Mesothelial cell of epicardium (in vitro differentiated cells): ENCODE data around the gene CDCA3. TPM values are rescaled to one million over a fixed set of nuclear protein-coding genes. Genes with fewer than 3 reads are reported as not detected.
"Not testable (repeated sequence)": the region's sequence is repeated elsewhere in the genome, so short reads cannot be mapped to it uniquely, and the experiment has no call there.

Experiments used
- DNase-seq, 2 experiments: peaks; one replicate each; pipeline ENCODE4 v3.0.0; 2021; ENCODE audit warnings: low spot score in 2 of 2; ENCODE audit not compliant: unreplicated experiment in 2 of 2
- H3K27ac Mint-ChIP-seq: 2 replicates; pipeline ENCODE4 v1.8.0; 2021; ENCODE audit warnings: mixed read lengths
- H3K27me3 Mint-ChIP-seq: 2 replicates; pipeline ENCODE4 v1.8.0; 2021; ENCODE audit warnings: low read depth, mixed read lengths
- H3K36me3 Mint-ChIP-seq: 2 replicates; pipeline ENCODE4 v1.8.0; 2021; ENCODE audit warnings: mixed read lengths
- H3K4me1 Mint-ChIP-seq: 2 replicates; pipeline ENCODE4 v1.8.0; 2021; ENCODE audit warnings: mixed read lengths
- H3K4me3 Mint-ChIP-seq: 2 replicates; pipeline ENCODE4 v1.8.0; 2021; ENCODE audit warnings: mild to moderate bottlenecking, moderate library complexity, mixed read lengths
- H3K9me3 Mint-ChIP-seq: 2 replicates; pipeline ENCODE4 v1.8.0; 2021; ENCODE audit warnings: mixed read lengths
- total RNA-seq: library from RNA; stranded (reverse); gene quantifications from 3 replicates; pipeline ENCODE4 v1.2.1, GENCODE V29; 2021
- TF ChIP-seq, protein P1 (sequence below): fragments of 200-600 bp; sonication (generic); IDR thresholded peaks from one replicate; pipeline ENCODE4 v1.5.0; 2021; ENCODE audit warnings: antibody characterized with exemption; ENCODE audit not compliant: unreplicated experiment

CDCA3 gene
- total RNA-seq, 1 donor from 2014 or later, result 14.3 TPM

GRCh38 chr12:6891646-6892001, 40.5 kb upstream of the CDCA3 start:
- H3K27me3 Mint-ChIP-seq, result no peaks in the 10 kb centered on the region
- H3K4me1 Mint-ChIP-seq, result peaks cover 11% of the 10 kb centered on the region
- peak overlapping the region; percentile 70 for H3K4me3 Mint-ChIP-seq
- H3K9me3 Mint-ChIP-seq, result no peaks in the 10 kb centered on the region
- TF ChIP-seq, protein P1, sequence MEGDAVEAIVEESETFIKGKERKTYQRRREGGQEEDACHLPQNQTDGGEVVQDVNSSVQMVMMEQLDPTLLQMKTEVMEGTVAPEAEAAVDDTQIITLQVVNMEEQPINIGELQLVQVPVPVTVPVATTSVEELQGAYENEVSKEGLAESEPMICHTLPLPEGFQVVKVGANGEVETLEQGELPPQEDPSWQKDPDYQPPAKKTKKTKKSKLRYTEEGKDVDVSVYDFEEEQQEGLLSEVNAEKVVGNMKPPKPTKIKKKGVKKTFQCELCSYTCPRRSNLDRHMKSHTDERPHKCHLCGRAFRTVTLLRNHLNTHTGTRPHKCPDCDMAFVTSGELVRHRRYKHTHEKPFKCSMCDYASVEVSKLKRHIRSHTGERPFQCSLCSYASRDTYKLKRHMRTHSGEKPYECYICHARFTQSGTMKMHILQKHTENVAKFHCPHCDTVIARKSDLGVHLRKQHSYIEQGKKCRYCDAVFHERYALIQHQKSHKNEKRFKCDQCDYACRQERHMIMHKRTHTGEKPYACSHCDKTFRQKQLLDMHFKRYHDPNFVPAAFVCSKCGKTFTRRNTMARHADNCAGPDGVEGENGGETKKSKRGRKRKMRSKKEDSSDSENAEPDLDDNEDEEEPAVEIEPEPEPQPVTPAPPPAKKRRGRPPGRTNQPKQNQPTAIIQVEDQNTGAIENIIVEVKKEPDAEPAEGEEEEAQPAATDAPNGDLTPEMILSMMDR, result no peak
- DNase-seq, result no peak
- H3K36me3 Mint-ChIP-seq, result no peaks in the 10 kb centered on the region
- peak overlapping the region; percentile 96 for H3K27ac Mint-ChIP-seq

DNA sequence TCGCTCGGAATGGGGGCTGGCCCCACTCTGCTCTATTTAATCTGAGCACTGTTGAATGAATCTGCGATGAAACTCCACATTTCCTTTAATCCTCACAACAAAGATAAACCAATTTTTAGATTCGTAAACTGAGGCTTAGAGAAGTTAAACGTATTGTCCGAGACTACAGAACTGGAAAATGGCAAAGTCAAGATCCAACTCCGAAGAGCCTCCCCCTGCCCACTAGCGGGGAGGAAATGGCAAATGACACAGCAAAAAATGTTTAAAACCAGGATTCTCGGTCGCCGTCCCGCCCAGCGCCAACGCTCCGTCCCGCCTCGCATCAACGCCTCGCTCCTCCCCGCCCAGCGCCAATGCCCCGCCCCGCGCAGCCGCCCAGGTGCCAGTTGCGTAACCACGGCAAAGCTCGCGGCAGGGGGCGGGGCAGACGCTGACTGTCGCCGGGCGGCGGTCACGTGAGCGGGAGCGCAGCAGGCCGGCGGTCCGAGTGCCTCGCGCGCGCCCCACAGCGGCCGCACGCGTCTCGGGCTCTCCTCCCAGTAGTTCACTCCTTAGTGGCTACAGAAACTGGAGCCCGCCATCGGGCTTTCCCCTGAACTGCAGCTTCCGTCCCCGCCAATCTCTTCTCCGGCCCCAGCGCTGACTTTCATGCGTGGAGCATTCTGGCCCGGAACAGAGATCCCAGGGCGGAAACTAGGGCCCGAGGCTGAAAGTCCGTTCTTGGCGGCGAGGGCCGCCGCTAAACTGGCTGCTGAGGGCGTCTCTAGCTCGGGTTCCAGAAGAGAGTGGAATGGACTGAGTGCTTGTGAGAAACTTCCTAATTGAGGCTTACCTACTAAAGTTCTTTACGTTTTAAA, 39.9 kb upstream of the CDCA3 start:
- Mint-ChIP-seq H3K36me3 (no peaks in the 10 kb centered on the region), H3K4me1 (peaks cover 14% of the 10 kb centered on the region), H3K4me3 (peak overlapping the region; percentile 70), H3K9me3 (no peaks in the 10 kb centered on the region), H3K27ac (peak overlapping the region; percentile 96), H3K27me3 (no peaks in the 10 kb centered on the region)
- TF ChIP-seq, protein P1, result peak; percentile 83
- DNase-seq, result peak; percentile 99 to 100

GRCh38 chr12:6889775-6890573, 38.9 kb upstream of the CDCA3 start:
- H3K4me1 Mint-ChIP-seq, result peaks cover 20% of the 10 kb centered on the region
- H3K9me3 Mint-ChIP-seq, H3K36me3 Mint-ChIP-seq, DNase-seq, H3K27me3 Mint-ChIP-seq: not testable (repeated sequence)
- peak overlapping the region; percentile 70 for H3K4me3 Mint-ChIP-seq
- H3K27ac Mint-ChIP-seq, result peak overlapping the region; percentile 96

DNA sequence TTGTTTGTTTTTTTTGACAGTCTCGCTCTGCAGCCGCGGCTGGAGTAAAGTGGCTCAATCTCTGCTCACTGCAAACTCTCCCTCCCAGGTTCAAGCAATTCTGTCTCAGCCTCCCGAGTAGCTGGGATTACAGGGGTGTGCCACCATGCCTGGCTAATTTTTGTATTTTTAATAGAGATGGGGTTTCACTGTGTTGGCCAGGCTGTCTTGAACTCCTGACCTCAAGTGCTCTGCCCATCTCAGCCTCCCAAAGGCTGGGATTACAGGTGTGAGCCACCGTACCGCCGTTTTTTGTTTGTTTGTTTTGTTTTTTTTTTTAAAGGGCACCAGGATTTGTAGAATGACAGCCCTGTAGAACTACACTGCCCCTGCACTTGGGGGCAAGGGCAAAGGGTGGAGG, 37.7 kb upstream of the CDCA3 start:
- H3K27me3 Mint-ChIP-seq, DNase-seq, H3K36me3 Mint-ChIP-seq, H3K9me3 Mint-ChIP-seq, H3K27ac Mint-ChIP-seq, H3K4me3 Mint-ChIP-seq: not testable (repeated sequence)
- H3K4me1 Mint-ChIP-seq, result peaks cover 20% of the 10 kb centered on the region

DNA sequence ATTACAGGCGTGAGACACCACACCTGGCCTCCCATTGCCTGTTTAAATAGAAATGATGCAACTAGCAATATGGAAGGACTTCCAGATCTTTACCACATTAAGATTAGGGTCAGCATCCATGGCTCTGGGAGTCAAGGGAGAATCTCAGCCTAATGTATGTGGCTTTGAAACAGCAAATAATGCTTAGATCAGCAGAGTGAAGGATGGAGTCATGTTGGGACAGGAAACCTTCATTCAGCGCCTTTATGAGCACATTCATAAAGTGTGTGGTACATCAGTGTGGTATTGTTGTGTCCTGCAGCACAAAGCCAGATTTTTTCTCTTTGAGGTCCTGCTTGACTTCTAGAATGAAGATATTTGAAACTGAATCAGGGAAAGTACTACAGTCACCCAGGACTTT, 37.3 kb upstream of the CDCA3 start:
- no peaks in the 10 kb centered on the region for H3K9me3 Mint-ChIP-seq
- no peak overlapping the region for H3K4me3 Mint-ChIP-seq
- peaks cover 20% of the 10 kb centered on the region for H3K4me1 Mint-ChIP-seq
- no peaks in the 10 kb centered on the region for H3K27me3 Mint-ChIP-seq
- DNase-seq, result no peak
- H3K27ac Mint-ChIP-seq, result no peak overlapping the region
- no peaks in the 10 kb centered on the region for H3K36me3 Mint-ChIP-seq
- TF ChIP-seq, protein P1, result no peak

GRCh38 chr12:6887460-6887859, 36.4 kb upstream of the CDCA3 start:
- H3K9me3 Mint-ChIP-seq, result no peaks in the 10 kb centered on the region
- H3K27ac Mint-ChIP-seq, result no peak overlapping the region
- DNase-seq, result no peak
- H3K4me3 Mint-ChIP-seq, result no peak overlapping the region
- no peaks in the 10 kb centered on the region for H3K27me3 Mint-ChIP-seq
- H3K4me1 Mint-ChIP-seq, result peaks cover 20% of the 10 kb centered on the region
- H3K36me3 Mint-ChIP-seq, result no peaks in the 10 kb centered on the region
- TF ChIP-seq, protein P1, result no peak

- H3K9me3 Mint-ChIP-seq, H3K36me3 Mint-ChIP-seq, DNase-seq, H3K27me3 Mint-ChIP-seq, H3K4me3 Mint-ChIP-seq: not testable (repeated sequence)
- Mint-ChIP-seq H3K4me1 (peaks cover 17% of the 10 kb centered on the region), H3K27ac (peak overlapping the region; percentile 86)
Measured at GRCh38 chr12:6886206-6886999, 35.3 kb upstream of the CDCA3 start.
